LoVo (cell line): ENCODE results near the gene KLHL30.

Experiments used
- DNase-seq: peaks from one replicate; pipeline ENCODE4 v3.0.0-alpha.2; 2016; ENCODE audit warnings: low spot score

Gene KLHL30, protein sequence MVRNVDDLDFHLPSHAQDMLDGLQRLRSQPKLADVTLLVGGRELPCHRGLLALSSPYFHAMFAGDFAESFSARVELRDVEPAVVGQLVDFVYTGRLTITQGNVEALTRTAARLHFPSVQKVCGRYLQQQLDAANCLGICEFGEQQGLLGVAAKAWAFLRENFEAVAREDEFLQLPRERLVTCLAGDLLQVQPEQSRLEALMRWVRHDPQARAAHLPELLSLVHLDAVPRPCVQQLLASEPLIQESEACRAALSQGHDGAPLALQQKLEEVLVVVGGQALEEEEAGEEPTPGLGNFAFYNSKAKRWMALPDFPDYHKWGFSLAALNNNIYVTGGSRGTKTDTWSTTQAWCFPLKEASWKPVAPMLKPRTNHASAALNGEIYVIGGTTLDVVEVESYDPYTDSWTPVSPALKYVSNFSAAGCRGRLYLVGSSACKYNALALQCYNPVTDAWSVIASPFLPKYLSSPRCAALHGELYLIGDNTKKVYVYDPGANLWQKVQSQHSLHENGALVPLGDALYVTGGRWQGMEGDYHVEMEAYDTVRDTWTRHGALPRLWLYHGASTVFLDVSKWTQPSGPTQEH

DNA sequence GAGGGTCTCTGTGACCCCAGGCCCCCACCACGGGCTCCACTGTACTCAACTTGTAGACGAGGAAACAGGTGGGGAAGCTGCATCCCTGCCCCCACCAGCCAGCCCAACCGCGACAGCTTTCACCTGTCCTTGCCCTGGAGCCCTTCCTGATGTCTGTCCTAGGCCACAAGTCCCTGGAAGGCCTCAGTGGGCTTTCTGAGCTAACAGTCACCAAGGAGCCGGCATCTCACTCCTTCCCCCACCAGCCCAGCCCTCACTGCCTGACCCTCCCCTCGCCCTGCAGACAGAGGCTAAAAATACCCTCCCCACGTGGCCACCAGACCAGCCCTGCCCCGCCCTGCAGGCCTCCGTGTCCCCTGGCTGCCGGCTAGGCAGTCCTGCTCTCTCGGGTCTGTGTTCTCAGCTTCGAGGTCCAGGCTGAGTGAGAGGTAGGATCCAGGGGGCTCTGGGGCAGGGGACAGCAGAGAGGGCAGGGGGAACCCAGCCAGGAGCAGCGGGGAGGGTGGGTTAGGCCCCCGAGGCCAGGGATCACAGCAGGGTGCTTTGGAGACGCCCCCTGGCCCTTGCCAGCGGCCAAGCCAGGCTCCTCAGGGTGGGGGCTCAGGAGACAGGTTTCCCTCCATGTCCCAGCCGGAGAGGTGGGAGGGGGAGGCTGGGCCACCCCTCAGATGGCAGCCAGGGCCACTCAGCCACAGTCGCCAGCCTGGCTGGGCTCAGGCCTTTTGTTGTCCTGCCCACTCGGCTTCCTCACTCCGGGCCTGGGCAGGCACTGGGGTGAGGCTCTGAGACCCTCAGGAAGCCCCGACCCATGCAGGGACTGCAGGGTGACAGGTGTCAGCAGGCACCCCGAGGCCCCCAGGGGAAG, at the start of gene KLHL30:
KLHL30 (plus strand) TSS at position 338 of the 865 bp plus-strand sequence. CDS start 2,087 bp downstream, outside the sequence.
- no peak for DNase-seq

GRCh38 chr2:238090887-238091286, 47.6 kb upstream of the KLHL30 start:
- no peak for DNase-seq

- DNase-seq = no peak
Measured at GRCh38 chr2:238091436-238092060, 46.9 kb upstream of the KLHL30 start.

- DNase-seq = no peak
Measured at GRCh38 chr2:238092486-238093035, 45.9 kb upstream of the KLHL30 start.

- DNase-seq = no peak
Measured at GRCh38 chr2:238093181-238094140, 45.0 kb upstream of the KLHL30 start.

DNA sequence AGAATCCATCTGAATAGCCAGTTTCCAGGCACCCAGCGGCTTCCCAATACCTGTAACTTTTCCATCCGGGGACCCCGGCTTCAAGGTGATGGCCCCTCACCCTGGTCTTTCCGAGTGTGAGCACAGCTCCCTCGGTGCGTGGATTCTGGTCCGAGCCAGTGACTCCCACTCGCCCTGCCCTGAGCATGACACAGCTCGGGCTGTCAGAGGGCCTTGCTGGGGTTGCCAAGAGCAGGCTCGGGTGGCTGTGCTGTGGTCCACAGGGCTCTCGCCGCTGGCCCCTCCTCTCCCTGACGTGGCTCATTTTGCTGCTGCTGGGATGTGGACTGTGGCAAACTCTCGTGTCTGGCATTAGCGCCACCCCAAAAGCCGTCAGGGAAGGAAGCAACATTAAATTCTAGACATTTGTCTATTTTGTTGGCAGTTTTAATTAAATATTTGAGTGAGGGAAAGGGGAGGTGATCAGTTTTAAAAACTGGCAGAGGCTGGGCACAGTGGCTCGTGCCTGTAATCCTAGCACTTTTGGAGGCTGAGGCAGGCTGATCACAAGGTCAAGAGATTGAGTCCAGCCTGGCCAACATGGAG, 43.9 kb upstream of the KLHL30 start:
- DNase-seq = no peak

DNA sequence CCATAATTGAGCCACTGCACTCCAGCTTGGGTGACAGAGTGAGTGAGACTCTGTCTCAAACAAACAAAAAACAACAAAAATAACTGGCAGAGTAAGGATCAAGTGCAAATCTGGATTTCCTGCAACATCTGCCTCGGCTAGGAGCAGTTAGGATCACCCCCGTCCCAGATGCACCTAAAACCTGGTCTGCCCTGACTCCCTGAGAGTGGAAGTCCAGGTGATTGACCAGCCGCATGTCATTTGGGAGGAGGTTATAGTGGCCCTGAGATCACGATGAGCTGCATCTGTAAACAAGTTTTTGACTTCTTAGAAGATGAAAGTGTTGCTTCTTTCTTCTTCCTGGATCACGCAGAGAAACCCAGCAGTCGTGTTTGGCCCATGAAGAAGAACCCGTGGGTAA, 43.3 kb upstream of the KLHL30 start:
- no peak for DNase-seq

DNA sequence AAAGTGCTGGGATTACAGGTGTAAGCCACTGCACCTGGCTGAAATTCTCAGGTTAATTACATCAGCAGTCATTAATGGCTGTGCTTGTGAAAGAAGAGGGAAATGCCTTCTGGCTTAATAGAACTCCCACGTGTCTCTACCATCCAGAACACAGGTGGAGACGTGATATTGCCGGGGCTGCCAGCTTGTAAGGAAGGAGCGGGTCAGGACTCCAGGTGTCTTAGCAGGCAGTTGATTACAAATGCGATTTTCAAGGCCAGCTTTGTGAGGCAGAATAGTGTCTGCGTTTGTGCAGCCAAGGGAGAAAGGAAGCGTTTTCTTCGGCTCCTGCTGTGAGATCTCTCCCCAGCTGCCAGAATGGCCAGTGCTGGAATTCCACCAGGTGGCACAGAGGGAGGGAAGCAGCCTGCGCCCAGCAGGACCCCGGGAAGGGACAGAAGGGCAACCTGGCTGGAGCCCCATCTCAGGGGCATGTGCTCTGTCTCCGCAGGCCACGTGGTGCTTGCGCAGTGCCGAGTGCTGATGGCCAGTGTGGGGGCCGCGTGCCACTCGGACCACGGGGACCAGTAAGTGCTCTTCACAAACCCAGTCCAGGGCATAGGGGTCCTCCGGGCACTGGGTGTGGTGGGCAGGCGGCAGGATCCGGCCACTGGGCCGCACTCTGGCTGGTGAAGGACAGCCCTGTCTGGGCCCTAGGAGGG, 42.0 kb upstream of the KLHL30 start:
- no peak for DNase-seq

DNA sequence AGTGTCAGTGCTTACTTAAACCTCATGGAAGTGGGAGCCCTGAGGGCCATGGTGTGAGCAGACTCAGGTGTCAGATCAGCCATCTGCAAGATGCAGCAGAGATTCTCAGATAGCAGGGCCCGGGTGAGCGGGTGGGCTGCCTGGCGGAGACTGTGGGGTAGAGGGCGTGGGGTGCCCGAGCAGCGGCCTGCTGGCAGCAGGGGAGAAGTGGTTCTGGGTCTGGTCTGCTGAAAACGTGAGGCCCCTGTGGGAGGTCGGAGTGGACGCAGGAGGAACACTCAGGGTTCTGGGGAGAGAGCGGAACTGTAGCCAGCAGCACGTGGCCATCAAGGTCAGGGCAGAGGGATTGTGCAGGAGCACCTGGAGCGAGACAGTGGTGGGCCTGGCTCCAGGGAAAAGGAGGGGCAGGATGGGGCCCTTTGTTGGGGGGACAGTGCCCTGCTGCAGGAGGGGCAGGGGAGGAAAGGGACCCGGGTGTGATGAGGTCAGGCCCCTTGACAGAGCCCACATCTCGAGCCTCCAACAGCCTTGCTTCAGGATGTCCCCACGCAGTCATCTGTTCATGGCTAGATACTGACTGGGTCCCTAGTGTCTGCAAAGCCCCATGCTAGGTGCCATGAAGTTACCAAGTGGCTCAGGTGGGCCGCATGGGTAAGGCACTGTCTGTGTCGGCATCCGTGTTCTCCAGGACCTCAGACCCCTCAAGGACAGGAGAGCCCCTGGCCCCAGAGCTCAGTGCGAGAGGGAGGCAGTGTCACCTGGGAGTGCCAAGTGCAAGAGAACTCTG, 41.1 kb upstream of the KLHL30 start:
- DNase-seq = no peak

DNA sequence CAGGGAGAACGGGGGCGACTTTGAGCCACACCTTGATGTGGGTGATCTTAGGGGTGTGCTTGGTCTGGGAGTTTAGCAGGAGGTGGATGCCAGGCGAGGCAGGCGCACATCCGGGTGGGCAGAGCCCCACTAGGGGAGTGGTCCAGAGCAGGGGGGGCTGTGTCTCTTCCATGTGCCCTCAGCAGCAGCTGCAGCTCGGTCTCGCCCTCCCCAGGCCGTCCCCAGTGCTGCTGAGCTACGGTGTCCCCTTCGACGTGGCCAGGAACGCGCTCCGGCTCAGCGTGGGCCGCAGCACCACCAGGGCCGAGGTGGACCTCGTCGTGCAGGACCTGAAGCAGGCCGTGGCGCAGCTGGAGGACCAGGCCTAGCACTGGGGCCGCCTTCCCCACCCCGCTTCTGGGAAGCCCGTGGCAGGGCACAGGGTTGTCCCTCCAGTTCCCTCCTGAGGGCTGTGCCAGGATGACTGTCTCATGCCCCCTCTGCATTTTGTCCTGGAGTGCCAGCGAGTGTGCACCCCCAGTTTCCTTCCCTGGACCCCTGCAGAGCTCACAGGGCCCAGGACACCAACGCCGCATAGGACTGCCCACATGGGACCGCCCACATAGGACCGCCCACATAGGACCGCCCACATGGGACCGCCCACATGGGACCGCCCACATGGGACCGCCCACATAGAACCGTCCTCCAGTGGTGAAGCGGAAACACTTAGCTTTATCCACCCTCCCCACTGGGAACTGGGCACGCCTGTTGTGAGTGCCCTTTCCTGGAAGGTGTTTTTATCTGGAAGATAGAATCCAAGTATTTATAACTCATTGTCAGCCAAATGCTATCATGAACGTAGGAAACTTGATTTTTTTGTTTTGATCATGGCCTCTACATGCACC, 40.2 kb upstream of the KLHL30 start:
- peak; percentile 55 for DNase-seq

DNA sequence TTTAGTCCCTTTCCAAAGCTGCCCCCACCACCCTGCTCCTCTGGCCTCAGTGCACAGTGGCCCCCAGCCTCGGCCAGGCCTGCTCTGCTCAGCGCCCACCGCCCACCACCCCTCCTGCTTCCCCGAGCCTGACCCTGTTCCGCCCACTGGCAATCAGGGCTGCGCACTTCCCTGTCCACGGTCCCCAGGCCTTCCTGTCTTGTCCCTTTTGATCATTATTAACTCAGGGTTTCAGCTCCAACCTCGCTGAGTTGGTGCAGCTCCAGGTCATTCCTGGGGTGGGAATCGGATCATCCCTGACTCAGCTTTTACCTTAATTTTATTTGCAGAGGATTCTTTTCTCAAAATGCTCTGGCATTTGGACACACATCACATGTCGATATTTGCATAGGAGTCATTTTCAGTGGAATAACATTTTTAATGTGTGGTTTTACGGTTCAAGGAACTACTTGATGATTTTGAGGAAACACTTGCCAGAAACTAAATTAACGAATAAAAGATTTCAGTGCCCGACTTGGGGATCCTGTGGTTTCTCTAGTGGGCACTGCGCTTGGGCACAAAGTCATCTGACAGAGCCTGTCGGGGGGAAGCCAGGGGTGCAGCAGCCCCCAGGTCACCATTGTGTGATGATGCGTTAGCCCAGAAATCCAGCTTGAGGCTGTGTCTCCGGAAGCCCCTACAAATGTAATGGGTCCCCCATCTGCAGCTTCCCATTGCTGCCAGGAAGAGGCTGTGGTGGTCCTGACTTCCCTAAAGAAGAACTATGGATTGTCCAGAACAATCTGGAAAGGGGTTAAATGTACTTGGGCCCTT, 39.4 kb upstream of the KLHL30 start:
- no peak for DNase-seq

GRCh38 chr2:238099714-238100048, 38.8 kb upstream of the KLHL30 start:
- DNase-seq = no peak

- DNase-seq = no peak
Measured at GRCh38 chr2:238100049-238100820, 38.2 kb upstream of the KLHL30 start, which contains the start of gene ESPNL. Gene ESPNL, plus strand, starts transcription at chr2:238100340. Its CDS starts 80 bp downstream, at chr2:238100420.

GRCh38 chr2:238100821-238101771, 37.4 kb upstream of the KLHL30 start:
- no peak for DNase-seq
